SK-N-SH (cell line): ENCODE results near the gene CTTNBP2NL. TPM values are rescaled to one million over a fixed set of nuclear protein-coding genes. Genes with fewer than 3 reads are reported as not detected.

Experiments used
- CTCF ChIA-PET: fragments of 300-600, 350-600 bp; formaldehyde crosslinking; extraction: SDS; loops from one replicate; lab custom pipeline; 2021; lab: Yijun Ruan, JAX
- POLR2A ChIA-PET: fragments of 350-600 bp; sonication (Branson Sonifier 250); formaldehyde crosslinking; extraction: SDS; loops from one replicate; lab custom pipeline; 2020; ENCODE audit warnings: antibody characterized with exemption, inconsistent platforms; lab: Yijun Ruan, JAX
- DNase-seq: peaks from one replicate; pipeline ENCODE4 v3.0.0; 2012
- H2AFZ ChIP-seq: fragments of 200-600 bp; sonication (generic); 2 replicates; pipeline ENCODE4 v1.8.1; 2016; ENCODE audit warnings: antibody characterized with exemption, mild to moderate bottlenecking, low read depth
- H3F3A ChIP-seq: fragments of 200-600 bp; sonication (generic); replicated peaks from 2 replicates; pipeline ENCODE3; 2016; ENCODE audit warnings: antibody characterized with exemption, mild to moderate bottlenecking; ENCODE audit not compliant: insufficient read depth
- H3K27ac ChIP-seq, 2 experiments: fragments of 200-500 bp in 1 of 2; fragments of 200-600 bp in 1 of 2; sonication (Bioruptor generic) in 1 of 2; sonication (generic), shearing (Covaris generic) in 1 of 2; 2 replicates each; pipeline versions ENCODE4 v1.5.1 to v1.6.1; 2014 to 2016; ENCODE audit warnings: low read depth in 2 of 2, inconsistent platforms in 1 of 2, low read length in 1 of 2, mild to moderate bottlenecking in 1 of 2, mixed read lengths in 1 of 2
- H3K27me3 ChIP-seq: fragments of 200-600 bp; sonication (generic), shearing (Covaris generic); 2 replicates; pipeline ENCODE4 v1.6.1; 2016; ENCODE audit warnings: mixed run types; ENCODE audit not compliant: insufficient read depth
- H3K36me3 ChIP-seq, 2 experiments: fragments of 200-500 bp in 1 of 2; fragments of 200-600 bp in 1 of 2; sonication (Bioruptor generic) in 1 of 2; sonication (generic) in 1 of 2; replicated peaks in 1 of 2; 2 replicates each; pipeline versions ENCODE3 to v1.5.1; 2014 to 2016; ENCODE audit warnings: low read length in 1 of 2, mild to moderate bottlenecking in 1 of 2; ENCODE audit not compliant: insufficient read depth in 2 of 2, control insufficient read depth in 1 of 2
- H3K4me1 ChIP-seq, 2 experiments: fragments of 200-500 bp in 1 of 2; fragments of 200-600 bp in 1 of 2; sonication (Bioruptor generic) in 1 of 2; sonication (generic), shearing (Covaris generic) in 1 of 2; 2 replicates each; pipeline versions ENCODE4 v1.5.1 to v1.6.1; 2014 to 2016; ENCODE audit warnings: low read depth in 1 of 2, low read length in 1 of 2, mixed run types in 1 of 2; ENCODE audit not compliant: insufficient read depth in 2 of 2, control insufficient read depth in 1 of 2
- H3K4me2 ChIP-seq: fragments of 200-600 bp; sonication (generic), shearing (Covaris generic); 2 replicates; pipeline ENCODE4 v1.6.1; 2017; ENCODE audit warnings: mixed run types
- H3K4me3 ChIP-seq, 2 experiments: fragments of 200-500 bp in 1 of 2; fragments of 200-600 bp in 1 of 2; sonication (Bioruptor generic) in 1 of 2; sonication (generic), shearing (Covaris generic) in 1 of 2; 2 replicates each; pipeline versions ENCODE4 v1.5.1 to v1.8.1; 2014 to 2016; ENCODE audit warnings: low read depth in 2 of 2, inconsistent platforms in 1 of 2, low read length in 1 of 2, mild to moderate bottlenecking in 1 of 2, mixed read lengths in 1 of 2, moderate library complexity in 1 of 2
- H3K79me2 ChIP-seq: fragments of 200-600 bp; sonication (generic); 2 replicates; pipeline ENCODE4 v1.8.1; 2017; ENCODE audit warnings: mild to moderate bottlenecking; ENCODE audit not compliant: insufficient read depth
- H3K9ac ChIP-seq: fragments of 200-600 bp; sonication (generic); 2 replicates; pipeline ENCODE4 v1.6.1; 2017; ENCODE audit warnings: mixed run types
- H3K9me2 ChIP-seq: fragments of 200-600 bp; sonication (generic); 2 replicates; pipeline ENCODE4 v1.6.1; 2017; ENCODE audit warnings: mixed run types
- H3K9me3 ChIP-seq: fragments of 200-600 bp; sonication (generic); 2 replicates; pipeline ENCODE4 v1.6.1; 2017; ENCODE audit warnings: mixed run types, mild to moderate bottlenecking, moderate library complexity
- H4K20me1 ChIP-seq: fragments of 200-600 bp; sonication (generic); 2 replicates; pipeline ENCODE4 v1.6.1; 2017; ENCODE audit warnings: mild to moderate bottlenecking, mixed run types; ENCODE audit not compliant: insufficient read depth
- EP300 ChIP-seq, 2 experiments: IDR thresholded peaks; 2 replicates each; pipeline versions ENCODE4 v1.4.0 to v1.6.1; 2012; ENCODE audit warnings: borderline replicate concordance in 1 of 2, low read depth in 1 of 2, low read length in 1 of 2
- JUND ChIP-seq: IDR thresholded peaks from 2 replicates; pipeline ENCODE4 v1.4.0; 2012
- NFIC ChIP-seq: IDR thresholded peaks from 2 replicates; pipeline ENCODE4 v1.4.0; 2012; ENCODE audit warnings: borderline replicate concordance
- POLR2AphosphoS5 ChIP-seq: IDR thresholded peaks from 2 replicates; pipeline ENCODE4 v1.6.1; 2012; ENCODE audit warnings: low read depth, low read length
- RAD21 ChIP-seq: IDR thresholded peaks from 2 replicates; pipeline ENCODE4 v1.6.1; 2012; ENCODE audit warnings: mild to moderate bottlenecking, low read length
- RCOR1 ChIP-seq: fragments of 150-350 bp; IDR thresholded peaks from 2 replicates; pipeline ENCODE4 v1.6.1; 2017; ENCODE audit warnings: antibody characterized with exemption, low read length
- REST ChIP-seq: IDR thresholded peaks from 2 replicates; pipeline ENCODE4 v1.6.1; 2012; ENCODE audit warnings: mild to moderate bottlenecking, low read depth, low read length, moderate library complexity
- RFX5 ChIP-seq: IDR thresholded peaks from 2 replicates; pipeline ENCODE4 v1.6.1; 2012; ENCODE audit warnings: mild to moderate bottlenecking, improper control_type of control experiment, low read length
- USF1 ChIP-seq: IDR thresholded peaks from 2 replicates; pipeline ENCODE4 v1.4.0; 2012; ENCODE audit warnings: low read depth, borderline replicate concordance
- YY1 ChIP-seq: IDR thresholded peaks from 2 replicates; pipeline ENCODE4 v1.4.0; 2012; ENCODE audit warnings: low read depth, mild to moderate bottlenecking
- ZBTB33 ChIP-seq: IDR thresholded peaks from 2 replicates; pipeline ENCODE4 v1.4.0; 2012; ENCODE audit warnings: low read depth, borderline replicate concordance
- WGBS: methylation state at CpG from one replicate; pipeline ENCODE4 v1.1.6; 2017; ENCODE audit warnings: low lambda C conversion rate; 5-methylcytosine and 5-hydroxymethylcytosine counted together
- polyA plus RNA-seq, 3 experiments: library from polyadenylated mRNA; depleted of rRNA; stranded (reverse); fragments of >200 nt; gene quantifications; 2 replicates each; pipeline ENCODE4 v1.2.3, GENCODE V29; 2012
- TF ChIP-seq, protein P1 (sequence below): IDR thresholded peaks from 2 replicates; pipeline ENCODE4; 2012

CTTNBP2NL gene
- polyA plus RNA-seq, 1 of the 3 experiments (the other 2 are of a cell fraction): 4.9 TPM

DNA sequence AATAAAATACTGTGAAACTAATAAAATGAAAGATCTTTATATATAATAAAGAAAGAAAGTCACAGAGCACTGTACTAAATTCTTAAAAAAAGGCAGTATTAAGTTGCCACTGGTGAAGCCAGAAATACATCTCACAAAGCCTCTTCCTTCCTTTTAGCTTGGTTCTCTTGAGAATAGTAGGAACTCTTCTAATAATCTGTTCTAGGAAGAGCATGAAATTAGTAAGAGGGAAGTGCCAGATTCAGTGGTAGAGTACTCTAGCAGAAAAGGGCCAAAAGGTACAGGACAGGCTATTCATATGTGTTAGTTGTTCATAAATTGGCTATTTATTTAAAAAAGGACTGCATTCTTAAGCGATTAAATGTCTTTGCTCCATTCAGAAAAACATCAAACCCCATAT lies 33.7 kb downstream of the CTTNBP2NL start:
- DNase-seq: no peak
- Histone ChIP-seq H3K79me2 (peaks cover 76% of the 10 kb centered on the region), H3K27me3 (no peaks in the 10 kb centered on the region), H3K4me1 (no peaks in the 10 kb centered on the region), H2AFZ (no peak overlapping the region), H4K20me1 (no peaks in the 10 kb centered on the region; the same call in 1 of the 2 replicates), H3K9ac (no peak overlapping the region), H3K4me3 (no peak overlapping the region), H3F3A (no peaks in the 10 kb centered on the region), H3K36me3 (peaks cover 0 to 61% of the 10 kb centered on the region in 2 experiments), H3K27ac (no peak overlapping the region), H3K9me3 (no peaks in the 10 kb centered on the region), H3K4me2 (no peak overlapping the region), H3K9me2 (no peaks in the 10 kb centered on the region)
- 100% methylated on average over 1 of the region's 1 CpG for WGBS
- CTCF ChIA-PET: interaction anchor here (0.7 to 2.0 kb wide), 6 partner anchors 10 to 287 kb away, joined by 3 to 11 read pairs (median 4); no protein-coding TSS in a partner anchor
- TF ChIP-seq JUND: no peak
- TF ChIP-seq RAD21: no peak
- TF ChIP-seq ZBTB33: no peak
- TF ChIP-seq RCOR1: no peak
- TF ChIP-seq USF1: no peak
- TF ChIP-seq EP300 (IDR thresholded peaks at IDR 0.05; ENCODE audit: borderline replicate concordance in 1 of 2, low read depth in 1 of 2, low read length in 1 of 2): no peak
- TF ChIP-seq YY1: no peak
- TF ChIP-seq NFIC: no peak
- TF ChIP-seq, protein P1, sequence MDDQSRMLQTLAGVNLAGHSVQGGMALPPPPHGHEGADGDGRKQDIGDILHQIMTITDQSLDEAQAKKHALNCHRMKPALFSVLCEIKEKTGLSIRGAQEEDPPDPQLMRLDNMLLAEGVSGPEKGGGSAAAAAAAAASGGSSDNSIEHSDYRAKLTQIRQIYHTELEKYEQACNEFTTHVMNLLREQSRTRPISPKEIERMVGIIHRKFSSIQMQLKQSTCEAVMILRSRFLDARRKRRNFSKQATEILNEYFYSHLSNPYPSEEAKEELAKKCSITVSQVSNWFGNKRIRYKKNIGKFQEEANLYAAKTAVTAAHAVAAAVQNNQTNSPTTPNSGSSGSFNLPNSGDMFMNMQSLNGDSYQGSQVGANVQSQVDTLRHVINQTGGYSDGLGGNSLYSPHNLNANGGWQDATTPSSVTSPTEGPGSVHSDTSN: no peak
- no peak for TF ChIP-seq REST
- TF ChIP-seq POLR2AphosphoS5: no peak
- no peak for TF ChIP-seq RFX5
- POLR2A ChIA-PET: no interaction called here
